ENCODE measurements around the gene PEX26. TPM values are rescaled to one million over a fixed set of nuclear protein-coding genes. Genes with fewer than 3 reads are reported as not detected.
"Not testable (repeated sequence)": the region's sequence is repeated elsewhere in the genome, so short reads cannot be mapped to it uniquely, and the experiment has no call there.

PEX26 gene
- total RNA-seq, 1 experiment from 2014 or later: 21.9 TPM

DNA sequence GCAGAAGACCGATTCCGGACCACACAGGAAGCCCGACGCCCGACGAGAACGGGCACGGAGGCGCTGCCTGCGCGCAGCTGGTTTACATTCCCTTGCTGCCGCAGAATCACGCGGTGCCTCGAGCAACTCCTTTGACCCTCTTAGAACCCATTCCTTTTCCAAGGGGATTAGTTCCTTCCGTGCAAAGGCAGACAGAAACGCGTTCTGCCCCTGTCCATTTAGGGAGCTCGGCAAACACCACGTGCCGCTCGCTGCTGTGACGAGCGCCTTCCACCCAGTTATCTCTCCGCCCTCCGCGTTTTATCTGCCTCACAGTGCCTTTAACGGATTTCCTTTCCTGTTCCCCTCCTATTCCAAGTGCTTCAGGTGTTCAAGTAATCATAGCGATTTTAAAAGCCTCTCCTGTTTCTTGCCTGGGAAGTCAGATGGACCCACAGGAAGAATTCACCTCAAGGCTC lies 29.3 kb upstream of the PEX26 start:
- POLR2A ChIA-PET: no interaction called here
- Histone ChIP-seq H3K4me3 (ENCODE audit: low read depth in 2 of 2, low read length in 2 of 2) (no peak overlapping the region), H3K9me3 (ENCODE audit: control insufficient read depth, insufficient read depth, low read depth, low read length) (no peaks in the 10 kb centered on the region), H3K27ac (ENCODE audit: low read length) (no peak overlapping the region), H3K27me3 (ENCODE audit: control insufficient read depth, insufficient read depth, low read length) (no peaks in the 10 kb centered on the region), H3K4me1 (ENCODE audit: control insufficient read depth, insufficient read depth, low read length) (no peaks in the 10 kb centered on the region), H3K36me3 (ENCODE audit: control insufficient read depth, insufficient read depth, low read length) (no peaks in the 10 kb centered on the region)
- in situ Hi-C loops (cut with HindIII; ENCODE audit: low pct_unique_long_range_greater_than_20kb, low sequenced_read_pairs): no loop called here
- DNase-seq (ENCODE audit: low read depth, low spot score) (no peak), ATAC-seq (no peak)
- TF ChIP-seq, protein P1, sequence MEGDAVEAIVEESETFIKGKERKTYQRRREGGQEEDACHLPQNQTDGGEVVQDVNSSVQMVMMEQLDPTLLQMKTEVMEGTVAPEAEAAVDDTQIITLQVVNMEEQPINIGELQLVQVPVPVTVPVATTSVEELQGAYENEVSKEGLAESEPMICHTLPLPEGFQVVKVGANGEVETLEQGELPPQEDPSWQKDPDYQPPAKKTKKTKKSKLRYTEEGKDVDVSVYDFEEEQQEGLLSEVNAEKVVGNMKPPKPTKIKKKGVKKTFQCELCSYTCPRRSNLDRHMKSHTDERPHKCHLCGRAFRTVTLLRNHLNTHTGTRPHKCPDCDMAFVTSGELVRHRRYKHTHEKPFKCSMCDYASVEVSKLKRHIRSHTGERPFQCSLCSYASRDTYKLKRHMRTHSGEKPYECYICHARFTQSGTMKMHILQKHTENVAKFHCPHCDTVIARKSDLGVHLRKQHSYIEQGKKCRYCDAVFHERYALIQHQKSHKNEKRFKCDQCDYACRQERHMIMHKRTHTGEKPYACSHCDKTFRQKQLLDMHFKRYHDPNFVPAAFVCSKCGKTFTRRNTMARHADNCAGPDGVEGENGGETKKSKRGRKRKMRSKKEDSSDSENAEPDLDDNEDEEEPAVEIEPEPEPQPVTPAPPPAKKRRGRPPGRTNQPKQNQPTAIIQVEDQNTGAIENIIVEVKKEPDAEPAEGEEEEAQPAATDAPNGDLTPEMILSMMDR (IDR thresholded peaks at IDR 0.05): no peak
- TF ChIP-seq, protein P2, sequence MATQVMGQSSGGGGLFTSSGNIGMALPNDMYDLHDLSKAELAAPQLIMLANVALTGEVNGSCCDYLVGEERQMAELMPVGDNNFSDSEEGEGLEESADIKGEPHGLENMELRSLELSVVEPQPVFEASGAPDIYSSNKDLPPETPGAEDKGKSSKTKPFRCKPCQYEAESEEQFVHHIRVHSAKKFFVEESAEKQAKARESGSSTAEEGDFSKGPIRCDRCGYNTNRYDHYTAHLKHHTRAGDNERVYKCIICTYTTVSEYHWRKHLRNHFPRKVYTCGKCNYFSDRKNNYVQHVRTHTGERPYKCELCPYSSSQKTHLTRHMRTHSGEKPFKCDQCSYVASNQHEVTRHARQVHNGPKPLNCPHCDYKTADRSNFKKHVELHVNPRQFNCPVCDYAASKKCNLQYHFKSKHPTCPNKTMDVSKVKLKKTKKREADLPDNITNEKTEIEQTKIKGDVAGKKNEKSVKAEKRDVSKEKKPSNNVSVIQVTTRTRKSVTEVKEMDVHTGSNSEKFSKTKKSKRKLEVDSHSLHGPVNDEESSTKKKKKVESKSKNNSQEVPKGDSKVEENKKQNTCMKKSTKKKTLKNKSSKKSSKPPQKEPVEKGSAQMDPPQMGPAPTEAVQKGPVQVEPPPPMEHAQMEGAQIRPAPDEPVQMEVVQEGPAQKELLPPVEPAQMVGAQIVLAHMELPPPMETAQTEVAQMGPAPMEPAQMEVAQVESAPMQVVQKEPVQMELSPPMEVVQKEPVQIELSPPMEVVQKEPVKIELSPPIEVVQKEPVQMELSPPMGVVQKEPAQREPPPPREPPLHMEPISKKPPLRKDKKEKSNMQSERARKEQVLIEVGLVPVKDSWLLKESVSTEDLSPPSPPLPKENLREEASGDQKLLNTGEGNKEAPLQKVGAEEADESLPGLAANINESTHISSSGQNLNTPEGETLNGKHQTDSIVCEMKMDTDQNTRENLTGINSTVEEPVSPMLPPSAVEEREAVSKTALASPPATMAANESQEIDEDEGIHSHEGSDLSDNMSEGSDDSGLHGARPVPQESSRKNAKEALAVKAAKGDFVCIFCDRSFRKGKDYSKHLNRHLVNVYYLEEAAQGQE (IDR thresholded peaks at IDR 0.05; ENCODE audit: insufficient read depth in 1 of 2, low read depth in 2 of 2, low read length in 1 of 2): no peak
- TF ChIP-seq SIN3A (IDR thresholded peaks at IDR 0.05; ENCODE audit: borderline replicate concordance, insufficient read depth, low read depth, low read length): no peak
- TF ChIP-seq POLR2AphosphoS5 (IDR thresholded peaks at IDR 0.05; ENCODE audit: low read depth, low read length): no peak
- no peak for TF ChIP-seq TCF7L2 (IDR thresholded peaks at IDR 0.05; ENCODE audit: low read depth, low read length)
- intact Hi-C loops (cut with micrococcal nuclease; ENCODE audit: unreplicated experiment): no loop called here
- CTCF ChIA-PET: no interaction called here
- no TSS peak for BruUV-seq (replicated peaks)

DNA sequence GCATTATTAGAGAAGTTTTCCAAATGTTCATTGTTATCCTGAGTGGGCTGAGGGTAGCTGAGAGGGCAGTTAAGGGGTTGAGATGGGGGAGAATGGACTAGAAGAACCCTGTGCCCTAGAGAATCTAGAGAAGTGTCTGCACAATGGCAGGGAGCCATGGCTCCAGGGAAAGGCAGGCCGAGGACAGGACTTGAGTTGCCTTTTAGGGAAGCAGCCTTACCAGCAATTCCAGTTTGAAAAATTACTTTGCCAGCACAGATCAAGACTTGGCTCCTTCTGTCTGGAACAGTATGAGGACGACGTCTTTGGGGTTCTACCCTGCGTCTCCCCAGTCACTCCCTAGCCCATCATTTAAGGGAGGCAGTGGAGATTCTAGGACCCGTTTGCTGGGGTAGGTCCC lies 27.7 kb upstream of the PEX26 start:
- no peaks in the 10 kb centered on the region for H3K27me3 ChIP-seq (ENCODE audit: control insufficient read depth, insufficient read depth, low read length)
- no peak for ATAC-seq
- no peaks in the 10 kb centered on the region for H3K4me1 ChIP-seq (ENCODE audit: control insufficient read depth, insufficient read depth, low read length)
- no peaks in the 10 kb centered on the region for H3K36me3 ChIP-seq (ENCODE audit: control insufficient read depth, insufficient read depth, low read length)
- no TSS peak for BruUV-seq (replicated peaks)
- TF ChIP-seq SIN3A (IDR thresholded peaks at IDR 0.05; ENCODE audit: borderline replicate concordance, insufficient read depth, low read depth, low read length) (no peak), TCF7L2 (IDR thresholded peaks at IDR 0.05; ENCODE audit: low read depth, low read length) (no peak), POLR2AphosphoS5 (IDR thresholded peaks at IDR 0.05; ENCODE audit: low read depth, low read length) (no peak)
- TF ChIP-seq, protein P1 (IDR thresholded peaks at IDR 0.05): no peak
- TF ChIP-seq, protein P2 (IDR thresholded peaks at IDR 0.05; ENCODE audit: insufficient read depth in 1 of 2, low read depth in 2 of 2, low read length in 1 of 2): no peak
- H3K4me3 ChIP-seq (ENCODE audit: low read depth in 2 of 2, low read length in 2 of 2): no peak overlapping the region
- ChIA-PET POLR2A (no interaction called here), CTCF (no interaction called here)
- intact Hi-C loops (cut with micrococcal nuclease; ENCODE audit: unreplicated experiment): no loop called here
- no peaks in the 10 kb centered on the region for H3K9me3 ChIP-seq (ENCODE audit: control insufficient read depth, insufficient read depth, low read depth, low read length)
- no peak for DNase-seq (ENCODE audit: low read depth, low spot score)
- no peak overlapping the region for H3K27ac ChIP-seq (ENCODE audit: low read length)
- in situ Hi-C loops (cut with HindIII; ENCODE audit: low pct_unique_long_range_greater_than_20kb, low sequenced_read_pairs): no loop called here

DNA sequence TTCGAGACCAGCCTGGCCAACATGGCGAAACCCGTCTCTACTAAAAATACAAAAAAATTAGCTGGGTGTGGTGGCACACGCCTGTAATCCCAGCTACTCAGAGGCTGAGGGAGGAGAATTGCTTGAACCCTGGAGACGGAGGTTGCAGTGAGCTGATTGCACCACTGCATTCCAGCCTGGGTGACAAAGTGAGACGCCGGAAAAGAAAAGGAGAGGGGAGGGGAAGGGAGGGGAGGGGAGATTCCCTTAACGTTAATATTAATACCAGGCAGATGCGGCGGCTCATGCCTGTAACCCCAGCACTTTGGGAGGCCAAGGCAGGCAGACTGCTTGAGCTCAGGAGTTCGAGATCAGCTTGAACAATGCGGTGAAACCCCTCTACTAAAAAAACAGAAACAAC lies 26.7 kb upstream of the PEX26 start:
- CTCF ChIA-PET; H3K27ac ChIP-seq (ENCODE audit: low read length); H3K4me1 ChIP-seq (ENCODE audit: control insufficient read depth, insufficient read depth, low read length); H3K9me3 ChIP-seq (ENCODE audit: control insufficient read depth, insufficient read depth, low read depth, low read length); ATAC-seq; intact Hi-C loops (cut with micrococcal nuclease; ENCODE audit: unreplicated experiment); H3K36me3 ChIP-seq (ENCODE audit: control insufficient read depth, insufficient read depth, low read length); H3K4me3 ChIP-seq (ENCODE audit: low read depth in 2 of 2, low read length in 2 of 2); DNase-seq (ENCODE audit: low read depth, low spot score); BruUV-seq (replicated peaks); POLR2A ChIA-PET; in situ Hi-C loops (cut with HindIII; ENCODE audit: low pct_unique_long_range_greater_than_20kb, low sequenced_read_pairs); H3K27me3 ChIP-seq (ENCODE audit: control insufficient read depth, insufficient read depth, low read length): not testable (repeated sequence)
